ENCODE data around the gene TACO1.

DNA sequence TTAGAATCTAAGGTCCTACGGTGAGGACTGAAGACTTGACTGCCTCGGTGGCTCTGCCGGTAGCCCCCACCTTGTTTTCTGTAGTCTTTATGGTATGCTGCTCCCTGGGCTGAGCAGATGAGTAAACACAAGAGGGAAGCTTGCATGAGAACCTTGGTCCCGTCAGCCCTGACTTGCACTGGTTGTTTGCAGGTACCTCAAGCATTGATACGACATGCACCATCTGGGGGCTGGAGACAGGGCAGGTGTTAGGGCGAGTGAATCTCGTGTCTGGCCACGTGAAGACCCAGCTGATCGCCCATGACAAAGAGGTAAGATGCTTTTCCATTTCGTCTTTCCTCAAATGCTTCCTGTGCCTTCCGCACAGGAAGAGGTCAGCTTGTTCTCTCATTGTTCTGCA is 21.1 kb upstream of the TACO1 start:
- TF ChIP-seq POLR2AphosphoS5 (IDR thresholded peaks at IDR 0.05; ENCODE audit: insufficient read depth in 1 of 2, low read depth in 1 of 2) (no peak), POLR2A (IDR thresholded peaks at IDR 0.05) (no peak)
- TF ChIP-seq, protein P1, sequence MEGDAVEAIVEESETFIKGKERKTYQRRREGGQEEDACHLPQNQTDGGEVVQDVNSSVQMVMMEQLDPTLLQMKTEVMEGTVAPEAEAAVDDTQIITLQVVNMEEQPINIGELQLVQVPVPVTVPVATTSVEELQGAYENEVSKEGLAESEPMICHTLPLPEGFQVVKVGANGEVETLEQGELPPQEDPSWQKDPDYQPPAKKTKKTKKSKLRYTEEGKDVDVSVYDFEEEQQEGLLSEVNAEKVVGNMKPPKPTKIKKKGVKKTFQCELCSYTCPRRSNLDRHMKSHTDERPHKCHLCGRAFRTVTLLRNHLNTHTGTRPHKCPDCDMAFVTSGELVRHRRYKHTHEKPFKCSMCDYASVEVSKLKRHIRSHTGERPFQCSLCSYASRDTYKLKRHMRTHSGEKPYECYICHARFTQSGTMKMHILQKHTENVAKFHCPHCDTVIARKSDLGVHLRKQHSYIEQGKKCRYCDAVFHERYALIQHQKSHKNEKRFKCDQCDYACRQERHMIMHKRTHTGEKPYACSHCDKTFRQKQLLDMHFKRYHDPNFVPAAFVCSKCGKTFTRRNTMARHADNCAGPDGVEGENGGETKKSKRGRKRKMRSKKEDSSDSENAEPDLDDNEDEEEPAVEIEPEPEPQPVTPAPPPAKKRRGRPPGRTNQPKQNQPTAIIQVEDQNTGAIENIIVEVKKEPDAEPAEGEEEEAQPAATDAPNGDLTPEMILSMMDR (IDR thresholded peaks at IDR 0.05) = no peak
